SU-DHL-6 (cell line): ENCODE measurements around the gene GCN1.

Source experiments
- H2AFZ ChIP-seq: fragments of 200-600 bp; sonication (generic); 2 replicates; pipeline ENCODE4 v1.6.1; 2014; ENCODE audit warnings: low read depth, mild to moderate bottlenecking, moderate library complexity, mixed read lengths, antibody characterized with exemption, low read length; ENCODE audit not compliant: severe bottlenecking
- H3F3A ChIP-seq: fragments of 200-600 bp; shearing (Covaris generic); 2 replicates; pipeline ENCODE4 v1.6.0; 2016; ENCODE audit warnings: antibody characterized with exemption, mild to moderate bottlenecking; ENCODE audit not compliant: insufficient read depth
- H3K27ac ChIP-seq: fragments of 200-600 bp; sonication (generic); 2 replicates; pipeline ENCODE4 v1.5.1; 2016; ENCODE audit warnings: low read depth, mild to moderate bottlenecking, low read length, moderate library complexity, mixed read lengths
- H3K27me3 ChIP-seq: fragments of 200-600 bp; sonication (generic), shearing (Covaris generic); 2 replicates; pipeline ENCODE4 v1.6.0; 2014; ENCODE audit warnings: mild to moderate bottlenecking, low read length
- H3K36me3 ChIP-seq: fragments of 200-600 bp; sonication (generic); 2 replicates; pipeline ENCODE4 v1.6.1; 2014; ENCODE audit warnings: mild to moderate bottlenecking, low read length, mixed read lengths
- H3K4me2 ChIP-seq: fragments of 300-600, 200-600 bp; shearing (Covaris generic), sonication (generic); 2 replicates; pipeline ENCODE4 v1.6.0; 2014; ENCODE audit warnings: low read length, low read depth, mild to moderate bottlenecking; ENCODE audit not compliant: poor library complexity, severe bottlenecking
- H3K4me3 ChIP-seq: fragments of 200-600 bp; sonication (generic); 2 replicates; pipeline ENCODE4 v1.5.1; 2014; ENCODE audit warnings: antibody characterized with exemption, low read length, mild to moderate bottlenecking, mixed read lengths; ENCODE audit not compliant: insufficient read depth, poor library complexity, severe bottlenecking
- H3K79me2 ChIP-seq: fragments of 200-600 bp; sonication (generic); 2 replicates; pipeline ENCODE4 v1.6.1; 2014; ENCODE audit warnings: mild to moderate bottlenecking, low read length, moderate library complexity; ENCODE audit not compliant: insufficient read depth
- H3K9ac ChIP-seq: fragments of 200-600 bp; sonication (generic); 2 replicates; pipeline ENCODE4 v1.7.0; 2014; ENCODE audit warnings: mild to moderate bottlenecking, low read length
- H3K9me2 ChIP-seq: fragments of 200-600 bp; sonication (generic); replicated peaks from 2 replicates; pipeline ENCODE4 v1.6.1; 2014; ENCODE audit warnings: low read length; ENCODE audit not compliant: insufficient read depth
- H3K9me3 ChIP-seq: fragments of 200-600 bp; sonication (generic); 2 replicates; pipeline ENCODE4 v1.6.1; 2014; ENCODE audit warnings: low read length, mixed read lengths; ENCODE audit not compliant: insufficient read depth
- H4K20me1 ChIP-seq: fragments of 200-600 bp; sonication (generic); 2 replicates; pipeline ENCODE4 v1.6.1; 2014; ENCODE audit warnings: low read depth, mild to moderate bottlenecking, antibody characterized with exemption, low read length, moderate library complexity, mixed read lengths
- EZH2phosphoT487 ChIP-seq: fragments of 200-600 bp; sonication (generic), shearing (Covaris generic); conservative IDR thresholded peaks from 2 replicates; pipeline ENCODE4 v1.6.1; 2018; ENCODE audit warnings: mild to moderate bottlenecking, antibody characterized with exemption, low read length, moderate library complexity, mixed read lengths
- TF ChIP-seq, protein P1 (sequence below): fragments of 200-600 bp; sonication (generic); IDR thresholded peaks from one replicate; pipeline ENCODE4 v1.5.1; 2017; ENCODE audit warnings: antibody characterized with exemption, mild to moderate bottlenecking, low read length, moderate library complexity; ENCODE audit not compliant: insufficient read depth, poor library complexity, severe bottlenecking

The GCN1 gene

DNA sequence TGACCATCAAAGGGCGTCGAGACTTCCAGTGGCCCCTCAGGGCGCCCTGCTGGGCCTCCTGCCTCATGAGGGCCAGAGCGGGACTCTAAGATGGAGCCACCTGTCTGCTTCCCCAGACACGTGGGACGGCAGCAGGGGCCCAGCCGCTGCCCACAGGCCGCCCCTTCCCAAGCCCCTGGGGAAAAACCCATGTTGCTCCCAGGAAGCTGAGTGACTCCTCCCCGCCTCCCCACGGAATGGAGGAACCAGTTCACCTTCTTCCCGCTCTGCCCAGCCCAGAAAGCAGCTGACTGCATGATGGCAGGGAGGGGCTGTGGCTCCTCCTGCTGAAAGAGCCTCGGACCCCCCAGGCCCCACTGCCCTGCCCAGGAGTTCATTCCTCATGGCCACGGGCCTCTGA lies 92.9 kb downstream of the GCN1 start:
- no peaks in the 10 kb centered on the region for H3F3A ChIP-seq
- no peak for TF ChIP-seq EZH2phosphoT487
- TF ChIP-seq, protein P1, sequence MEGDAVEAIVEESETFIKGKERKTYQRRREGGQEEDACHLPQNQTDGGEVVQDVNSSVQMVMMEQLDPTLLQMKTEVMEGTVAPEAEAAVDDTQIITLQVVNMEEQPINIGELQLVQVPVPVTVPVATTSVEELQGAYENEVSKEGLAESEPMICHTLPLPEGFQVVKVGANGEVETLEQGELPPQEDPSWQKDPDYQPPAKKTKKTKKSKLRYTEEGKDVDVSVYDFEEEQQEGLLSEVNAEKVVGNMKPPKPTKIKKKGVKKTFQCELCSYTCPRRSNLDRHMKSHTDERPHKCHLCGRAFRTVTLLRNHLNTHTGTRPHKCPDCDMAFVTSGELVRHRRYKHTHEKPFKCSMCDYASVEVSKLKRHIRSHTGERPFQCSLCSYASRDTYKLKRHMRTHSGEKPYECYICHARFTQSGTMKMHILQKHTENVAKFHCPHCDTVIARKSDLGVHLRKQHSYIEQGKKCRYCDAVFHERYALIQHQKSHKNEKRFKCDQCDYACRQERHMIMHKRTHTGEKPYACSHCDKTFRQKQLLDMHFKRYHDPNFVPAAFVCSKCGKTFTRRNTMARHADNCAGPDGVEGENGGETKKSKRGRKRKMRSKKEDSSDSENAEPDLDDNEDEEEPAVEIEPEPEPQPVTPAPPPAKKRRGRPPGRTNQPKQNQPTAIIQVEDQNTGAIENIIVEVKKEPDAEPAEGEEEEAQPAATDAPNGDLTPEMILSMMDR: no peak
- no peak overlapping the region for H2AFZ ChIP-seq
- no peak overlapping the region for H3K4me2 ChIP-seq
- H3K36me3 ChIP-seq: no peaks in the 10 kb centered on the region
- H3K9me2 ChIP-seq: no peaks in the 10 kb centered on the region
- H3K4me3 ChIP-seq: no peak overlapping the region
- no peak overlapping the region for H3K9ac ChIP-seq
- H3K9me3 ChIP-seq: no peaks in the 10 kb centered on the region
- H3K27me3 ChIP-seq: no peaks in the 10 kb centered on the region
- H3K79me2 ChIP-seq: peaks cover 75% of the 10 kb centered on the region
- H3K27ac ChIP-seq: no peak overlapping the region
- no peaks in the 10 kb centered on the region; the same call in 1 of the 2 replicates for H4K20me1 ChIP-seq

DNA sequence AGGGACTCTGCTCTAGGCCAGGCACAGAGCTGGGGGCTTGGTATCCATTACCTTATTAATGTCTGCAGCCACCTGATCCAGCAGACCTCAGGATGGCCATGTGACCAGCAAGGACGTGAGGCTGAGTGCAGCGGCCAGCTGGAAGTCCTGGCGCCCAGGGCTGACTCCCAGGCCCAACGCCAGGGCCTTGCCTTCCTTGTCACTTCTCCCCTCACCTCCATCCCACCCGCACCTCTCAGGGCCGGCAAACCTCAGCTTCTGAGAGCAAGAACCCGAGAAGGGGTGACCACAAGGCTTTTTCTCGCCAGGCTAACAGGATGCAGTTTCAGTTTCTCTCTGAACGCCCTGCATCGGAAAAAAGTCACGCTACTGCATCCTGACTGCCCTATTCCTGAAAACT lies 93.3 kb downstream of the GCN1 start:
- Histone ChIP-seq H3K9me2 (no peaks in the 10 kb centered on the region), H2AFZ (no peak overlapping the region), H3K36me3 (no peaks in the 10 kb centered on the region), H3K27ac (no peak overlapping the region), H3K4me3 (no peak overlapping the region), H3K9me3 (no peaks in the 10 kb centered on the region), H3K27me3 (no peaks in the 10 kb centered on the region), H3K4me2 (no peak overlapping the region), H4K20me1 (no peaks in the 10 kb centered on the region; the same call in 1 of the 2 replicates), H3K9ac (no peak overlapping the region), H3K79me2 (peaks cover 70% of the 10 kb centered on the region), H3F3A (no peaks in the 10 kb centered on the region)
- TF ChIP-seq EZH2phosphoT487: no peak
- TF ChIP-seq, protein P1: no peak

GRCh38 chr12:120100630-120101029 lies 93.9 kb downstream of the GCN1 start:
- H3K9ac ChIP-seq: no peak overlapping the region
- H3K9me3 ChIP-seq: no peaks in the 10 kb centered on the region
- H3K27ac ChIP-seq: no peak overlapping the region
- TF ChIP-seq, protein P1: no peak
- TF ChIP-seq EZH2phosphoT487: no peak
- peaks cover 65% of the 10 kb centered on the region for H3K79me2 ChIP-seq
- no peak overlapping the region for H2AFZ ChIP-seq
- H3K4me2 ChIP-seq: no peak overlapping the region
- H4K20me1 ChIP-seq: no peaks in the 10 kb centered on the region; the same call in 1 of the 2 replicates
- H3K36me3 ChIP-seq: no peaks in the 10 kb centered on the region
- no peaks in the 10 kb centered on the region for H3F3A ChIP-seq
- no peaks in the 10 kb centered on the region for H3K9me2 ChIP-seq
- no peaks in the 10 kb centered on the region for H3K27me3 ChIP-seq
- H3K4me3 ChIP-seq: no peak overlapping the region

GRCh38 chr12:120099738-120100137 lies 94.8 kb downstream of the GCN1 start:
- Histone ChIP-seq H3K4me2 (no peak overlapping the region), H3K79me2 (peaks cover 56% of the 10 kb centered on the region), H3F3A (no peaks in the 10 kb centered on the region), H3K36me3 (no peaks in the 10 kb centered on the region), H3K9ac (no peak overlapping the region), H3K27me3 (no peaks in the 10 kb centered on the region), H3K9me2 (no peaks in the 10 kb centered on the region), H3K4me3 (no peak overlapping the region), H3K27ac (no peak overlapping the region), H3K9me3 (no peaks in the 10 kb centered on the region), H4K20me1 (no peaks in the 10 kb centered on the region; the same call in 1 of the 2 replicates), H2AFZ (no peak overlapping the region)
- TF ChIP-seq, protein P1: no peak
- no peak for TF ChIP-seq EZH2phosphoT487
